ENCODE data around the gene MLLT11.

Gene MLLT11

GRCh38 chr1:151060007-151060656 lies at the start of gene MLLT11:
MLLT11 (plus strand) TSS chr1:151060397; CDS start chr1:151067225, 6,828 bp downstream.
- peak in 12 of 14 donors; percentile 20 to 87 (median 42) for DNase-seq

GRCh38 chr1:151011154-151011850 lies 48.9 kb upstream of the MLLT11 start:
- DNase-seq, result no peak

GRCh38 chr1:151012684-151013471 lies 47.3 kb upstream of the MLLT11 start:
- peak in 1 of 14 donors; percentile 8 for DNase-seq

- DNase-seq, result no peak
Measured at GRCh38 chr1:151013518-151013917, 46.7 kb upstream of the MLLT11 start.

GRCh38 chr1:151024540-151025146 lies 35.6 kb upstream of the MLLT11 start:
- DNase-seq, result peak in 13 of 14 donors; percentile 8 to 78 (median 63)

GRCh38 chr1:151026460-151026859 lies 33.7 kb upstream of the MLLT11 start:
- DNase-seq, result no peak

GRCh38 chr1:151032164-151032563 lies 28.0 kb upstream of the MLLT11 start:
- DNase-seq, result no peak

- no peak for DNase-seq
Measured at GRCh38 chr1:151035167-151035566, 25.0 kb upstream of the MLLT11 start.

GRCh38 chr1:151036356-151036755 lies 23.8 kb upstream of the MLLT11 start, which contains the start of gene BNIPL:
BNIPL (plus strand) TSS chr1:151036586; CDS start chr1:151036726, 140 bp downstream.
- no peak for DNase-seq

GRCh38 chr1:151037032-151037431 lies 23.2 kb upstream of the MLLT11 start:
- DNase-seq, result no peak

GRCh38 chr1:151039521-151039920 lies 20.7 kb upstream of the MLLT11 start:
- no peak for DNase-seq

GRCh38 chr1:151043163-151043562 lies 17.0 kb upstream of the MLLT11 start:
- no peak for DNase-seq

- peak in 12 of 14 donors; percentile 18 to 82 (median 76) for DNase-seq
Measured at GRCh38 chr1:151047591-151047924, 12.6 kb upstream of the MLLT11 start, which contains the start of gene C1orf56. C1orf56 (plus strand) TSS chr1:151047751; CDS start chr1:151047848, 97 bp downstream.

GRCh38 chr1:151047925-151048644 lies 12.1 kb upstream of the MLLT11 start:
- DNase-seq, result peak in 13 of 14 donors; percentile 19 to 82 (median 72)

- no peak for DNase-seq
Measured at GRCh38 chr1:151048645-151049032, 11.6 kb upstream of the MLLT11 start.

- DNase-seq, result no peak
Measured at GRCh38 chr1:151049458-151049857, 10.7 kb upstream of the MLLT11 start.

GRCh38 chr1:151050051-151050688 lies 10.0 kb upstream of the MLLT11 start:
- no peak for DNase-seq

GRCh38 chr1:151051356-151052009 lies 8.7 kb upstream of the MLLT11 start:
- DNase-seq, result no peak

- no peak for DNase-seq
Measured at GRCh38 chr1:151054971-151055547, 5.1 kb upstream of the MLLT11 start.

GRCh38 chr1:151055581-151055980 lies 4.6 kb upstream of the MLLT11 start:
- no peak for DNase-seq
